DOHH2 (cell line): ENCODE results near the gene BICDL1.

Experiments used
- CTCF ChIP-seq: fragments of 200-600 bp; sonication (generic); IDR thresholded peaks from one replicate; pipeline ENCODE4 v1.5.1; 2014; ENCODE audit warnings: antibody characterized with exemption, mild to moderate bottlenecking, low read depth, low read length; ENCODE audit not compliant: poor library complexity, severe bottlenecking
- EZH2phosphoT487 ChIP-seq: fragments of 200-600 bp; sonication (generic); IDR thresholded peaks from 2 replicates; pipeline ENCODE4 v1.6.1; 2017; ENCODE audit warnings: borderline replicate concordance, mild to moderate bottlenecking, antibody characterized with exemption, low read length, moderate library complexity, mixed read lengths

DNA sequence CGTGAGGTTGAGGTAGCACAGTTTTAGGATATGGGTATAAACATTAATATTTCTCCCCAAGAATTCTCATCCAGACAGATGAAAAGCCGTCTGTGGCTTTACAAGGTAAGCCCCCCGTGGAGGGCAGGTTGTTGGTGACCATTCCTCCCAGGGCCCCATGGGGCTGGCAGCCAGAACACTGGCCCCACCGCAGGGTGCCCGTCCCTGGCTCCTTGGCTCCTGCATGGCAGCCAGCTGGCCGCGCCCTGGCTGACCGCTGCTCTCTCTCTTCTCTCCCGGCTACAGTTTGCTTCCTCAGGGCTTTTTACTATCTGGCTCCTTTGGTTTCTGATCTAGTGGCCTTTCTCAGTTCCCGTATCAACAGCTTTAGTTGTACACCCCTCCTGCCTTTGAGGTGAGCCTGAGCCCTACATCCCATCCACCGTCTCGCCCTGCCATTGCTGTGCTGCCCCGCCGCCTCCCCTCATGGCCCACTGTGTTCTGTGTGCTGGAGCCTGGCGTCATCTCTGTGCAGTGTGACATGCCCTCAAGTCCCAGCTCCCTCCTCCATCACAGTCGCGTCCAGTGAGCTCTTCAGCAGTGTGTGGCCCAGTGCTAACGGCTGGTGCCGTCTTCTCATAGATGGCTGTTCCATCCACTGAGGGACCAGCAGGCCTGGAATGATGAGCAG, 101.7 kb downstream of the BICDL1 start:
- TF ChIP-seq CTCF (no peak), EZH2phosphoT487 (no peak)
